T-helper 1 cell treated with Interleukin-12 subunit alpha and Interleukin-12 subunit beta and Interleukin-4 antibody, amounts not matched to agents 30 μg/mL and 1 μg/mL, for 36 hours (primary cell): Measurements from ENCODE around the gene KIF25.

Source experiments
- H3K27ac Mint-ChIP-seq: one replicate; pipeline ENCODE4 v1.8.0; 2021; ENCODE audit warnings: mild to moderate bottlenecking, mixed read lengths
- H3K27me3 Mint-ChIP-seq: one replicate; pipeline ENCODE4 v1.8.0; 2021; ENCODE audit warnings: low read depth, mixed read lengths
- H3K36me3 Mint-ChIP-seq: one replicate; pipeline ENCODE4 v1.8.0; 2021; ENCODE audit warnings: low read depth, mixed read lengths
- H3K4me1 Mint-ChIP-seq: one replicate; pipeline ENCODE4 v1.8.0; 2021; ENCODE audit warnings: low read depth, mixed read lengths
- H3K4me3 Mint-ChIP-seq: one replicate; pipeline ENCODE4 v1.8.0; 2021; ENCODE audit warnings: mild to moderate bottlenecking, moderate library complexity, mixed read lengths
- H3K9me3 Mint-ChIP-seq: one replicate; pipeline ENCODE4 v1.8.0; 2021; ENCODE audit warnings: mixed read lengths

The KIF25 gene

GRCh38 chr6:167997642-167998041 is at the start of gene KIF25:
KIF25 (plus strand) TSS chr6:167997671; CDS start chr6:168029586, 31,915 bp downstream.
- Mint-ChIP-seq H3K4me3 (no peak within 1 kb of the TSS), H3K4me1 (no peaks in the 10 kb centered on the region), H3K27ac (no peak within 1 kb of the TSS), H3K9me3 (peaks cover 4% of the 10 kb centered on the region), H3K36me3 (no peaks in the 10 kb centered on the region), H3K27me3 (no peaks in the 10 kb centered on the region)

DNA sequence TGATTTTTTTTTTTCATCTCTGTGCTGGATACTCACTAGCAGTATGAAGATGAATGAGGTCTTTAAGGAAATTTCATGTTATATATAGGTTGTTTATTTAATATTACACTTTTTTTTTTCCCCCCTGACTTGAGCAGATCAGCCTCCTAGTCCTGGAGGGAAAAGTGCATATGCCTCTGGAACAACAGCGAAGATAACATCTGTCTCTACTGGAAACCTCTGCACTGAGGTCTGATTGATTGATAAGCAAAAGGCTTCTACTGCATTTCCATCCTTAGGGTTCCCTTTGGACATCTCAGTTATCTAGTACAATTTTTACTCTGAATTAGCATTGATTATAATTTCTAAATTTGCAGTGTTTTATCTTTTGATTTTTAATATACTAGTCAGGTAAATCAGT is 49.8 kb upstream of the KIF25 start:
- Mint-ChIP-seq H3K27me3 (no peaks in the 10 kb centered on the region), H3K4me1 (no peaks in the 10 kb centered on the region), H3K27ac (no peak overlapping the region), H3K9me3 (no peaks in the 10 kb centered on the region), H3K36me3 (peaks cover 22% of the 10 kb centered on the region), H3K4me3 (no peak overlapping the region)

DNA sequence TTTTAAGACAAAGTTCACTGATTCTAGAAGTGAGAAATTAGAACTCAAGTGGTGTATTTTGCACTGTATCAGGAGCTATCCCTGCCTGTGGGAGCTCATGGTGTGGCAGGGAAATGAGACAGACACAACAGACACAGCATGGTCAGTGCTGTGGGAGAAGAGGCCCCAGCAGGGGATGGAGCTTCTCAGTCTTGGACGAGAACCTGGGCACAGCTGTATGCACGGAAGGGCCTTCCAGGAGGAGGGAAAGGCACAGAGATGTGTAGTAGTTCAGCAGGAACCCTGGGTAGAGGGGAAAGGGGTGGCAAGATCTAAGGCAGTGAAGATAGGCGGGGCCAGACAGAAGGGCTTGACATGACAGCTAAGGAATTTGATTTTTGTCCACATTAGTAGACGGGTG is 48.8 kb upstream of the KIF25 start:
- H3K4me3 Mint-ChIP-seq: no peak overlapping the region
- H3K36me3 Mint-ChIP-seq: peaks cover 22% of the 10 kb centered on the region
- H3K27ac Mint-ChIP-seq: no peak overlapping the region
- H3K9me3 Mint-ChIP-seq: no peaks in the 10 kb centered on the region
- H3K27me3 Mint-ChIP-seq: no peaks in the 10 kb centered on the region
- H3K4me1 Mint-ChIP-seq: no peaks in the 10 kb centered on the region

DNA sequence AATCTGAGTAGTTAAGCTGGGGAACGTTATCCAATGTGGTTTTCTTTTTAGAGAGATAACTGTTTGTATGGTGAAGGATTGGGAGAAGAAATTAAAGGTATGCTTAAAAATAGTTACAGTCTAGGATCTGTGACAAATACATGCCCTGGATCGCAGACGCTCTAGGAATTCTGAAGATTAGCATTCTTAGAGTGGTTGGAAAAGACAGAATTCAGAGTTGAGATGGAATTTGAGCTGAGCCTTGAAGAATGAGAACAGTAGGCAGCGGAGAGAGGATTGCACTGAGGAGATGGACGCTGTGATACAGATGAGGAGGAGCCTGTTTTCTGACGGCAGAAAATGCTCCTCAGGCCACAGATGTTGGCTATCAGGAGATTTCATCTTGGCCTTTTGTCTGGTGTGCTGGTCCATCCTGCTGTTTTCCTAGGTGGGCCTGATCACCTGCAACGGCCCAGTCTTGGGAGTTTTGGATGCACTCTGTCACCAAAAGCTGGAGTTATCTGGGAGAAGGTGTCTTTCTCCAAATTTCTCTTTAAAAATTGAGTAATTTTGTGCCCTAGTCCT is 48.3 kb upstream of the KIF25 start:
- Mint-ChIP-seq H3K4me1 (no peaks in the 10 kb centered on the region), H3K27me3 (no peaks in the 10 kb centered on the region), H3K36me3 (peaks cover 22% of the 10 kb centered on the region), H3K27ac (no peak overlapping the region), H3K9me3 (no peaks in the 10 kb centered on the region), H3K4me3 (no peak overlapping the region)

DNA sequence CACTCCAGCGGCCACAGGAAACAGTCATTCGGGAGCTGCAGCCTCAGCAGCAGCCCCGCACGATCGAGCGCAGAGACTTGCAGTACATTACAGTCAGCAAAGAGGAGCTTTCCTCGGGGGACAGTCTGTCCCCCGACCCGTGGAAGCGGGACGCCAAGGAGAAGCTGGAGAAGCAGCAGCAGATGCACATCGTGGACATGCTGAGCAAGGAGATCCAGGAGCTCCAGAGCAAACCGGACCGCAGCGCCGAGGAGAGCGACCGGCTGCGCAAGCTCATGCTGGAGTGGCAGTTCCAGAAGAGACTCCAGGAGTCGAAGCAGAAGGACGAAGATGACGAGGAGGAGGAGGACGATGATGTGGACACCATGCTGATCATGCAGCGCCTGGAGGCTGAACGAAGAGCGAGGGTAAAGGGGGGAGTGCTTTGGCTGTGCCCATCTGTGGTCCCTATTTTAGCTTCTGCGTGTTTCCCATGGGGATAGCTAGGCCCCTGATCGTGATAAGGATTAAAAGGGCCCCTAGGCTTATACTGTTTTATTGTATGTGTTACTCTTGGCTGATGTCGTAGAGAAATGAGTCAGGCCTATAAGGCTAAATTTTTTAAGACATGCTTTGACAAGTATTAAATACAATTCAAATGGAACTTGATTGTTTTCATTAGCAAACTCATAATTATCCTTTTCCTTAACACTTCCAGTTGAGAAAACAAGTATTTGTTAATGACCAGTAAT is 45.5 kb upstream of the KIF25 start:
- H3K9me3 Mint-ChIP-seq: no peaks in the 10 kb centered on the region
- no peaks in the 10 kb centered on the region for H3K27me3 Mint-ChIP-seq
- no peaks in the 10 kb centered on the region for H3K4me1 Mint-ChIP-seq
- H3K36me3 Mint-ChIP-seq: peaks cover 20% of the 10 kb centered on the region
- H3K4me3 Mint-ChIP-seq: no peak overlapping the region
- H3K27ac Mint-ChIP-seq: no peak overlapping the region

DNA sequence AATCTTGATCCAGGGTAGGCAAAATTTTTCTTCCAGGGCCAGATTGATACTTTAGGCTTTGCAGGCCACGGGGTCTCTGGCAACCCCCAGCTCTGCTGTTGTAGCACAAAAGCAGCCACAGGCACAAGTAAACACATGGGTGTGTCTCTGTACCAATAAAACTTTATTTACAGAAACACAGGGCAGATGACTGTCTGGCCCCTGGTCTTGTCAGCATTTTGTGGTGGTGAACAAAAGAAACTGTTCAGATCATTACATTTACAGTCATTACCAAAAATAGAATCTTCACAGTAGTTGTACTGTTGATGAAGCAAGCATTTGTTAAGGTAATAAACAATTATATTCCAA is 45.0 kb upstream of the KIF25 start:
- Mint-ChIP-seq H3K4me1 (no peaks in the 10 kb centered on the region), H3K36me3 (peaks cover 20% of the 10 kb centered on the region), H3K9me3 (no peaks in the 10 kb centered on the region), H3K27me3 (no peaks in the 10 kb centered on the region), H3K27ac (no peak overlapping the region), H3K4me3 (no peak overlapping the region)

GRCh38 chr6:167953551-167953950 is 43.9 kb upstream of the KIF25 start:
- H3K36me3 Mint-ChIP-seq: peaks cover 16% of the 10 kb centered on the region

DNA sequence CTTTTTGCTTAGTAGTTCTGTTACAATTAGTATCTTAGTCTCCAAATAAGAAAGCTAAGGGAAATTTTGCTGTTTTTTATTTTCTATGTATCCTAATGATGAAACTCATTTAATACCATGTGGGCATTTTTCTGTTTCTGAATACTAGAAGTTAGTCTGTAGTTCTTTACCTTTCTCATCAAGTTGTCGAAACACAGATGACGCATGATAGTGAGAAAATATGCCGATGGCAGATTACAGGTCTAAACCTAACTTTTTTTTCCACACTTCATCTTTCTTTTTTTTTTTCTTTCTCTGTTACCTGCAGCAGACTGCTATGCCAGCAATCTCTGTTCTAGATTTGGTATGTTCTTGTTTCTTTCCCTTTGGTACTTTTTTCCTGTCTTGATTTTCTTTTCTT is 43.3 kb upstream of the KIF25 start:
- H3K9me3 Mint-ChIP-seq: no peaks in the 10 kb centered on the region
- no peak overlapping the region for H3K4me3 Mint-ChIP-seq
- H3K27ac Mint-ChIP-seq: no peak overlapping the region

More at GRCh38 chr6:167953551-167953950, 43.9 kb upstream of the KIF25 start:
- Mint-ChIP-seq H3K27ac (no peak overlapping the region), H3K4me3 (no peak overlapping the region), H3K9me3 (no peaks in the 10 kb centered on the region), H3K4me1 (no peaks in the 10 kb centered on the region), H3K27me3 (no peaks in the 10 kb centered on the region)

DNA sequence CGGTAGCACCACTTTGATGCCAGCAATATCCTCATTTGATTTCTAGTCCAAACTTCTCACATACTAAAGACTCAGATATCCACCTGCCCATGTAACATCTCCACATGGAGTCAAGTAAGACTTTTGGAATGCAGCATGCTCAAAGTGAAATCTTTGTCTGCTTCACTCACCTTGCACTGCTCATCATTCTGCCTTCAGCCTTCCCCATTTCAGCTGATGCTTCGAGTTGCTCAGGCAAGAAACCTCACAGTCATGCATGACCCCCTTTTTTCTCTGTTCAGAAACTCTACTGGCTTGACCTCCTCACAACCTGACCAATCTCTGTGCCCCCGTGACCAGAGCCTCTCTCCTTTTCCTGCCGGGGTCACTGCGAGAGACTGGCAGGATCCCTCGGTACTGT is 41.0 kb upstream of the KIF25 start:
- Mint-ChIP-seq H3K4me1 (no peaks in the 10 kb centered on the region), H3K4me3 (no peak overlapping the region), H3K36me3 (peaks cover 3% of the 10 kb centered on the region), H3K27ac (no peak overlapping the region), H3K9me3 (no peaks in the 10 kb centered on the region), H3K27me3 (no peaks in the 10 kb centered on the region)

More for the DNA sequence above, 43.3 kb upstream of the KIF25 start:
- no peaks in the 10 kb centered on the region for H3K4me1 Mint-ChIP-seq
- H3K36me3 Mint-ChIP-seq: peaks cover 10% of the 10 kb centered on the region
- H3K27me3 Mint-ChIP-seq: no peaks in the 10 kb centered on the region

GRCh38 chr6:167956983-167957492 is 40.4 kb upstream of the KIF25 start:
- H3K4me1 Mint-ChIP-seq: no peaks in the 10 kb centered on the region
- no peak overlapping the region for H3K4me3 Mint-ChIP-seq
- peaks cover 5% of the 10 kb centered on the region for H3K36me3 Mint-ChIP-seq
- H3K27me3 Mint-ChIP-seq: no peaks in the 10 kb centered on the region
- no peak overlapping the region for H3K27ac Mint-ChIP-seq
- H3K9me3 Mint-ChIP-seq: no peaks in the 10 kb centered on the region

- H3K4me1 Mint-ChIP-seq: no peaks in the 10 kb centered on the region
- H3K9me3 Mint-ChIP-seq: no peaks in the 10 kb centered on the region
- no peak overlapping the region for H3K27ac Mint-ChIP-seq
- peaks cover 5% of the 10 kb centered on the region for H3K36me3 Mint-ChIP-seq
- no peaks in the 10 kb centered on the region for H3K27me3 Mint-ChIP-seq
- H3K4me3 Mint-ChIP-seq: no peak overlapping the region
These were observed 39.8 kb upstream of the KIF25 start for GRCh38 chr6:167957626-167958025.

DNA sequence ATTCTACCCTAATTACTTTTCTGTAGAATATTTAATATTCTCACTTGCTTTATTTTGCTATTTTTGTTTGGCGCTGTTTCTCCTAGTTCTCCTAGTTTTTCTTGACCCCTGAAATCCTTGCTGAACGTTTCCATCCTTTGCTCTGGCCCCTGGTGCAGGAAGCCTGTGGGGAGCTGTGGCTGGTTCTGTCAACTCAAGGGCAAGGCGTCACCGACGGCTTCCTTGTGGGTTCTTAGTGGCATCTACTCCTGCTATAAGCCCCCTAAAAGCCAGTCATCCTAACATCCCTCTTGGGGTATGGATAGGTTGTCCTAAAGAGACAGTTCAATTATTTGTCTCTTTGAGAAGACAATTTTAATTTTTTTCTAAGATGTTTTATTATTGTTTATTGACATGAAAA is 36.9 kb upstream of the KIF25 start:
- no peak overlapping the region for H3K27ac Mint-ChIP-seq
- H3K4me3 Mint-ChIP-seq: no peak overlapping the region
- no peaks in the 10 kb centered on the region for H3K27me3 Mint-ChIP-seq
- H3K9me3 Mint-ChIP-seq: no peaks in the 10 kb centered on the region
- H3K36me3 Mint-ChIP-seq: peaks cover 8% of the 10 kb centered on the region
- peaks cover 5% of the 10 kb centered on the region for H3K4me1 Mint-ChIP-seq

DNA sequence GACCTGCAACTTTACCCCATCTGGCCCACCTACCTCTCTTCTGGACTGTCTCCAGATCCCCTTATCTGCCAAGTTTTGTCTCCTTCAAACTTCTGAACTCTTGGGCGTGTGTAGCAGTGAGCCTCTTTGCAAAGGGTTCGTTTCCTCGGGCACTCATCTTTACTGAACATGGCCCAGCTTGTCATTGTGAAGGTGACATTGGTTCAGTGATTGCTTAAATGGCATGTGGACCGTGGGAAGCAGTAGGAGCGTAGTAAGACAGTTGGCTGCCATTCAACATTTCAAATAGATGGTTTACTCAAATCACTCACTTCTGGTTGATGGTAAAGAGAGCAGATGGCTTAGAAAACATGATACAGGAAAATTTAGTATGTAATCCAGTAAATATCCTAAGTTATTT is 34.8 kb upstream of the KIF25 start:
- H3K27ac Mint-ChIP-seq: no peak overlapping the region

GRCh38 chr6:167963589-167964057 is 33.8 kb upstream of the KIF25 start:
- Mint-ChIP-seq H3K27me3 (no peaks in the 10 kb centered on the region), H3K36me3 (peaks cover 16% of the 10 kb centered on the region), H3K4me3 (no peak overlapping the region), H3K27ac (no peak overlapping the region), H3K9me3 (no peaks in the 10 kb centered on the region), H3K4me1 (peaks cover 5% of the 10 kb centered on the region)

More for the DNA sequence above, 34.8 kb upstream of the KIF25 start:
- Mint-ChIP-seq H3K27me3 (no peaks in the 10 kb centered on the region), H3K4me1 (peaks cover 5% of the 10 kb centered on the region), H3K4me3 (no peak overlapping the region), H3K36me3 (peaks cover 14% of the 10 kb centered on the region), H3K9me3 (no peaks in the 10 kb centered on the region)
